Parathyroid adenoma (tissue), 2 donors: ENCODE data around the gene CCNL2.
A peak's percentile ranks its signal among the peaks of the same experiment; 100 is the strongest.

ENCODE experiments used
- H2AFZ ChIP-seq: fragments of 300-600 bp; sonication (generic); one replicate; pipeline ENCODE4 v1.7.0; 2017; ENCODE audit warnings: antibody characterized with exemption, mild to moderate bottlenecking
- H3K27ac ChIP-seq: fragments of 300-600 bp; sonication (generic); one replicate; pipeline ENCODE4 v1.7.0; 2017
- H3K27me3 ChIP-seq: fragments of 300-600 bp; sonication (generic); one replicate; pipeline ENCODE4 v1.7.0; 2017; ENCODE audit warnings: low read length; ENCODE audit not compliant: control insufficient read depth, insufficient read depth
- H3K36me3 ChIP-seq: fragments of 300-600 bp; sonication (generic); one replicate; pipeline ENCODE4 v1.7.0; 2017; ENCODE audit warnings: low read length; ENCODE audit not compliant: control insufficient read depth, insufficient read depth
- H3K4me1 ChIP-seq: fragments of 300-600 bp; sonication (generic); one replicate; pipeline ENCODE4 v1.7.0; 2017; ENCODE audit warnings: control low read depth
- H3K4me2 ChIP-seq: fragments of 300-600 bp; sonication (generic); one replicate; pipeline ENCODE4 v1.7.0; 2017; ENCODE audit warnings: low read length
- H3K4me3 ChIP-seq: fragments of 300-600 bp; sonication (generic); one replicate; pipeline ENCODE4 v1.7.0; 2017; ENCODE audit warnings: low read depth, low read length
- H3K79me2 ChIP-seq: fragments of 300-600 bp; sonication (generic); one replicate; pipeline ENCODE4 v1.7.0; 2017; ENCODE audit warnings: control low read depth
- H3K9ac ChIP-seq: fragments of 300-600 bp; sonication (generic); one replicate; pipeline ENCODE4 v1.7.0; 2017; ENCODE audit warnings: mild to moderate bottlenecking
- H3K9me3 ChIP-seq: fragments of 300-600 bp; sonication (generic); one replicate; pipeline ENCODE4 v1.7.0; 2017; ENCODE audit warnings: low read length; ENCODE audit not compliant: control insufficient read depth
- CTCF ChIP-seq: fragments of 300-600 bp; sonication (generic); IDR thresholded peaks from one replicate; pipeline ENCODE4 v1.7.0; 2017; ENCODE audit warnings: antibody characterized with exemption, mild to moderate bottlenecking
- donor health status: primary hyperparathyroidism.

CCNL2 gene

DNA sequence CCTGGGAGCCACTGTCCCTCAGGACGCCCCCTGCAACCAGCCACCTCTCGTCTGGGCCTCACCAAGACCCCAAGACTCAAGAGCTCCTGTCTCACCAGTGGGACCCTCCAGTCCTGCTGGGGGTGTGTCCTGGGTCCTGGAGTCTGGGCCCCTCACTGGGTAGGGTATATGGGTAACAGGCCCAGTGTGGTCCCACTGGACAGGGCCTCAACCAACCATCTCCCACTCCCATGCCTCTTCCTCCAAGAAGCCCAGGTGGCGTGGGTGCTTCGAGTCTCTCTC lies 35.6 kb upstream of the CCNL2 start:
- no peak for TF ChIP-seq CTCF
- H3K9ac ChIP-seq = no peak overlapping the region
- no peak overlapping the region for H3K4me3 ChIP-seq
- no peak overlapping the region for H3K4me2 ChIP-seq
- no peaks in the 10 kb centered on the region for H3K9me3 ChIP-seq
- no peaks in the 10 kb centered on the region for H3K27me3 ChIP-seq
- no peaks in the 10 kb centered on the region for H3K36me3 ChIP-seq
- H3K4me1 ChIP-seq = no peaks in the 10 kb centered on the region
- H2AFZ ChIP-seq = no peak overlapping the region
- peak overlapping the region; percentile 67 for H3K27ac ChIP-seq
- H3K79me2 ChIP-seq = no peaks in the 10 kb centered on the region

- H2AFZ ChIP-seq = no peak overlapping the region
- H3K36me3 ChIP-seq = no peaks in the 10 kb centered on the region
- no peaks in the 10 kb centered on the region for H3K27me3 ChIP-seq
- no peaks in the 10 kb centered on the region for H3K9me3 ChIP-seq
- no peaks in the 10 kb centered on the region for H3K79me2 ChIP-seq
- H3K4me3 ChIP-seq = no peak overlapping the region
- no peak overlapping the region for H3K4me2 ChIP-seq
- no peaks in the 10 kb centered on the region for H3K4me1 ChIP-seq
- peak overlapping the region; percentile 67 for H3K27ac ChIP-seq
- H3K9ac ChIP-seq = no peak overlapping the region
- no peak for TF ChIP-seq CTCF
Observed at GRCh38 chr1:1434131-1434823, 35.1 kb upstream of the CCNL2 start.

GRCh38 chr1:1433804-1434130 lies 34.6 kb upstream of the CCNL2 start:
- no peak overlapping the region for H3K9ac ChIP-seq
- no peaks in the 10 kb centered on the region for H3K79me2 ChIP-seq
- no peaks in the 10 kb centered on the region for H3K27me3 ChIP-seq
- peak overlapping the region; percentile 62 for H3K27ac ChIP-seq
- no peaks in the 10 kb centered on the region for H3K9me3 ChIP-seq
- no peak overlapping the region for H2AFZ ChIP-seq
- no peak for TF ChIP-seq CTCF
- H3K4me3 ChIP-seq = no peak overlapping the region
- no peaks in the 10 kb centered on the region for H3K4me1 ChIP-seq
- H3K4me2 ChIP-seq = no peak overlapping the region
- H3K36me3 ChIP-seq = no peaks in the 10 kb centered on the region

- Histone ChIP-seq H3K79me2 (no peaks in the 10 kb centered on the region), H2AFZ (no peak overlapping the region), H3K4me2 (no peak overlapping the region), H3K4me3 (no peak overlapping the region), H3K27ac (peak overlapping the region; percentile 62), H3K36me3 (no peaks in the 10 kb centered on the region), H3K9me3 (no peaks in the 10 kb centered on the region), H3K4me1 (no peaks in the 10 kb centered on the region), H3K9ac (no peak overlapping the region), H3K27me3 (no peaks in the 10 kb centered on the region)
- no peak for TF ChIP-seq CTCF
Observed at GRCh38 chr1:1432951-1433803, 34.0 kb upstream of the CCNL2 start.
